ENCODE measurements around the gene RETN. TPM values are rescaled to one million over a fixed set of nuclear protein-coding genes. Genes with fewer than 3 reads are reported as not detected.

RETN gene
- total RNA-seq, 1 experiment from 2014 or later = not detected

DNA sequence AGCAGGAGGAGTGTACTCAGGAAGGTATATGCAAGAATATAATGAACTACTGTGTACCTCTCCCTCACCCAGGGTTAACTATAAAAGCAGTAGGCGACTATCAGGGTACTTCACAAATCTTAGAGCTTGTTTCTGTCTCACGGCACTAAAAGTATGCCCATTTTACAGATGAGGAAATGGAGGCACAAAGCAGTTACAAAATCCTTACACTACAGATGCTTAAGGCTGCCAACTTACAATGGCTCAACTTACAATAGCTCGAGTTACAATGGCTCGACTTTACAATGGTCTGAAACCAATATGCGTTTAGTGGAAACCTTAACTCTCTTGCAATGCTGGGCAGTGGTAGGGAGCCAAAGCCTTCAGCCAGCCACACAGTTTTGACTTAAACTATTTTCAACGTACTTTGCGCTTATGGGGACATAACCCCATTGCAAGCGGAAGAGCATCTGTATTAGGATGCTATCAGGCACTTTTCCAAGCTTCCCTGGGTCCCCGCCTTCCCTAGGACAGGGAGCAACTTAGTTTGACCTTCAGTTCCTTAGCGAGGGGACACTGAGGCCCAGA, 29.0 kb downstream of the RETN start:
- TF ChIP-seq, protein P1, sequence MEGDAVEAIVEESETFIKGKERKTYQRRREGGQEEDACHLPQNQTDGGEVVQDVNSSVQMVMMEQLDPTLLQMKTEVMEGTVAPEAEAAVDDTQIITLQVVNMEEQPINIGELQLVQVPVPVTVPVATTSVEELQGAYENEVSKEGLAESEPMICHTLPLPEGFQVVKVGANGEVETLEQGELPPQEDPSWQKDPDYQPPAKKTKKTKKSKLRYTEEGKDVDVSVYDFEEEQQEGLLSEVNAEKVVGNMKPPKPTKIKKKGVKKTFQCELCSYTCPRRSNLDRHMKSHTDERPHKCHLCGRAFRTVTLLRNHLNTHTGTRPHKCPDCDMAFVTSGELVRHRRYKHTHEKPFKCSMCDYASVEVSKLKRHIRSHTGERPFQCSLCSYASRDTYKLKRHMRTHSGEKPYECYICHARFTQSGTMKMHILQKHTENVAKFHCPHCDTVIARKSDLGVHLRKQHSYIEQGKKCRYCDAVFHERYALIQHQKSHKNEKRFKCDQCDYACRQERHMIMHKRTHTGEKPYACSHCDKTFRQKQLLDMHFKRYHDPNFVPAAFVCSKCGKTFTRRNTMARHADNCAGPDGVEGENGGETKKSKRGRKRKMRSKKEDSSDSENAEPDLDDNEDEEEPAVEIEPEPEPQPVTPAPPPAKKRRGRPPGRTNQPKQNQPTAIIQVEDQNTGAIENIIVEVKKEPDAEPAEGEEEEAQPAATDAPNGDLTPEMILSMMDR (IDR thresholded peaks at IDR 0.05) = no peak
- TF ChIP-seq TCF7L2 (IDR thresholded peaks at IDR 0.05; ENCODE audit: low read depth, low read length) (no peak), SIN3A (IDR thresholded peaks at IDR 0.05; ENCODE audit: borderline replicate concordance, insufficient read depth, low read depth, low read length) (no peak), POLR2AphosphoS5 (IDR thresholded peaks at IDR 0.05; ENCODE audit: low read depth, low read length) (no peak)
- TF ChIP-seq, protein P2, sequence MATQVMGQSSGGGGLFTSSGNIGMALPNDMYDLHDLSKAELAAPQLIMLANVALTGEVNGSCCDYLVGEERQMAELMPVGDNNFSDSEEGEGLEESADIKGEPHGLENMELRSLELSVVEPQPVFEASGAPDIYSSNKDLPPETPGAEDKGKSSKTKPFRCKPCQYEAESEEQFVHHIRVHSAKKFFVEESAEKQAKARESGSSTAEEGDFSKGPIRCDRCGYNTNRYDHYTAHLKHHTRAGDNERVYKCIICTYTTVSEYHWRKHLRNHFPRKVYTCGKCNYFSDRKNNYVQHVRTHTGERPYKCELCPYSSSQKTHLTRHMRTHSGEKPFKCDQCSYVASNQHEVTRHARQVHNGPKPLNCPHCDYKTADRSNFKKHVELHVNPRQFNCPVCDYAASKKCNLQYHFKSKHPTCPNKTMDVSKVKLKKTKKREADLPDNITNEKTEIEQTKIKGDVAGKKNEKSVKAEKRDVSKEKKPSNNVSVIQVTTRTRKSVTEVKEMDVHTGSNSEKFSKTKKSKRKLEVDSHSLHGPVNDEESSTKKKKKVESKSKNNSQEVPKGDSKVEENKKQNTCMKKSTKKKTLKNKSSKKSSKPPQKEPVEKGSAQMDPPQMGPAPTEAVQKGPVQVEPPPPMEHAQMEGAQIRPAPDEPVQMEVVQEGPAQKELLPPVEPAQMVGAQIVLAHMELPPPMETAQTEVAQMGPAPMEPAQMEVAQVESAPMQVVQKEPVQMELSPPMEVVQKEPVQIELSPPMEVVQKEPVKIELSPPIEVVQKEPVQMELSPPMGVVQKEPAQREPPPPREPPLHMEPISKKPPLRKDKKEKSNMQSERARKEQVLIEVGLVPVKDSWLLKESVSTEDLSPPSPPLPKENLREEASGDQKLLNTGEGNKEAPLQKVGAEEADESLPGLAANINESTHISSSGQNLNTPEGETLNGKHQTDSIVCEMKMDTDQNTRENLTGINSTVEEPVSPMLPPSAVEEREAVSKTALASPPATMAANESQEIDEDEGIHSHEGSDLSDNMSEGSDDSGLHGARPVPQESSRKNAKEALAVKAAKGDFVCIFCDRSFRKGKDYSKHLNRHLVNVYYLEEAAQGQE (IDR thresholded peaks at IDR 0.05; ENCODE audit: insufficient read depth in 1 of 2, low read depth in 2 of 2, low read length in 1 of 2) = no peak
- POLR2A ChIA-PET = no interaction called here
- intact Hi-C loops (cut with micrococcal nuclease; ENCODE audit: unreplicated experiment) = no loop called here
- no TSS peak for BruUV-seq (replicated peaks)
- in situ Hi-C loops (cut with HindIII; ENCODE audit: low pct_unique_long_range_greater_than_20kb, low sequenced_read_pairs) = no loop called here
- H3K27ac ChIP-seq (ENCODE audit: low read length) = no peak overlapping the region
- peak; percentile 37; the same call in 1 of the 2 replicates for ATAC-seq
- CTCF ChIA-PET = interaction anchor here (0.5 kb wide), 1 partner anchor 331 kb away, joined by 4 read pairs; no protein-coding TSS in a partner anchor
- no peaks in the 10 kb centered on the region for H3K36me3 ChIP-seq (ENCODE audit: control insufficient read depth, insufficient read depth, low read length)
- H3K4me1 ChIP-seq (ENCODE audit: control insufficient read depth, insufficient read depth, low read length) = no peaks in the 10 kb centered on the region
- no peaks in the 10 kb centered on the region for H3K9me3 ChIP-seq (ENCODE audit: control insufficient read depth, insufficient read depth, low read depth, low read length)
- no peak overlapping the region for H3K4me3 ChIP-seq (ENCODE audit: low read depth in 2 of 2, low read length in 2 of 2)
- H3K27me3 ChIP-seq (ENCODE audit: control insufficient read depth, insufficient read depth, low read length) = peaks cover 2% of the 10 kb centered on the region; the same call in 1 of the 2 replicates
- DNase-seq (ENCODE audit: low read depth, low spot score) = no peak

DNA sequence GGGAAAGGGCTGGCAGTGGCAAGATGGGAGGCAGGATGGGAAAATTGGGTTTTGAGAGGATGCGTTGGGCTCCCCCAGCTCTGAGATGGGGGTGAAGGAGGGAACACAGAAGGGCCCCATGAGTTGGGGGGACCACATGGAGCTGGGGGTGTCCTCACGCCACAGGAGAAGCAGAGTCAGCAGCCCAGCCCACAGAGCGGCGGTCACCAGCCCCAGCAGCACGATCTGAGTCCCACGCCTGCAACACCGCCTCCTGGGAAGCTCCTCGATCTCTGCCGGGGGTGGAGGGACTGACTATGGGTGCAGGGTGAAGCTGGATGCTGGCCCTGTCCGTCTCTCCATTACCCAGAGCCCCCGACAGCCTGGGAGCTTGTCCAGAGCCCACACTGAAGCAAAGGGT, 29.7 kb downstream of the RETN start:
- H3K4me3 ChIP-seq (ENCODE audit: low read depth in 2 of 2, low read length in 2 of 2) = no peak overlapping the region
- no peak for DNase-seq (ENCODE audit: low read depth, low spot score)
- no peaks in the 10 kb centered on the region for H3K4me1 ChIP-seq (ENCODE audit: control insufficient read depth, insufficient read depth, low read length)
- H3K27me3 ChIP-seq (ENCODE audit: control insufficient read depth, insufficient read depth, low read length) = peaks cover 2% of the 10 kb centered on the region; the same call in 1 of the 2 replicates
- no TSS peak for BruUV-seq (replicated peaks)
- TF ChIP-seq, protein P1 (IDR thresholded peaks at IDR 0.05) = no peak
- TF ChIP-seq, protein P2 (IDR thresholded peaks at IDR 0.05; ENCODE audit: insufficient read depth in 1 of 2, low read depth in 2 of 2, low read length in 1 of 2) = no peak
- no peak for TF ChIP-seq POLR2AphosphoS5 (IDR thresholded peaks at IDR 0.05; ENCODE audit: low read depth, low read length)
- TF ChIP-seq SIN3A (IDR thresholded peaks at IDR 0.05; ENCODE audit: borderline replicate concordance, insufficient read depth, low read depth, low read length) = no peak
- no peak for TF ChIP-seq TCF7L2 (IDR thresholded peaks at IDR 0.05; ENCODE audit: low read depth, low read length)
- intact Hi-C loops (cut with micrococcal nuclease; ENCODE audit: unreplicated experiment) (no loop called here), in situ Hi-C loops (cut with HindIII; ENCODE audit: low pct_unique_long_range_greater_than_20kb, low sequenced_read_pairs) (no loop called here)
- no peak for ATAC-seq
- POLR2A ChIA-PET = no interaction called here
- no peaks in the 10 kb centered on the region for H3K36me3 ChIP-seq (ENCODE audit: control insufficient read depth, insufficient read depth, low read length)
- no peak overlapping the region for H3K27ac ChIP-seq (ENCODE audit: low read length)
- H3K9me3 ChIP-seq (ENCODE audit: control insufficient read depth, insufficient read depth, low read depth, low read length) = no peaks in the 10 kb centered on the region
- CTCF ChIA-PET = interaction anchor here (0.6 kb wide), 1 partner anchor 69 kb away, joined by 10 read pairs; the partner anchor contains the start of genes PET100 and XAB2
